HG03432 (cell line): ENCODE results near the gene DIPK1A.

Experiments
- ATAC-seq: cut with Tn5 transposase; IDR thresholded peaks from one replicate; pipeline ENCODE4 v1.9.1; 2021; ENCODE audit warnings: mild to moderate bottlenecking, moderate library complexity; ENCODE audit not compliant: unreplicated experiment

DIPK1A gene

GRCh38 chr1:92843429-92844352, 117.6 kb downstream of the DIPK1A start:
- no peak for ATAC-seq

GRCh38 chr1:92843046-92843423, 118.2 kb downstream of the DIPK1A start:
- no peak for ATAC-seq

DNA sequence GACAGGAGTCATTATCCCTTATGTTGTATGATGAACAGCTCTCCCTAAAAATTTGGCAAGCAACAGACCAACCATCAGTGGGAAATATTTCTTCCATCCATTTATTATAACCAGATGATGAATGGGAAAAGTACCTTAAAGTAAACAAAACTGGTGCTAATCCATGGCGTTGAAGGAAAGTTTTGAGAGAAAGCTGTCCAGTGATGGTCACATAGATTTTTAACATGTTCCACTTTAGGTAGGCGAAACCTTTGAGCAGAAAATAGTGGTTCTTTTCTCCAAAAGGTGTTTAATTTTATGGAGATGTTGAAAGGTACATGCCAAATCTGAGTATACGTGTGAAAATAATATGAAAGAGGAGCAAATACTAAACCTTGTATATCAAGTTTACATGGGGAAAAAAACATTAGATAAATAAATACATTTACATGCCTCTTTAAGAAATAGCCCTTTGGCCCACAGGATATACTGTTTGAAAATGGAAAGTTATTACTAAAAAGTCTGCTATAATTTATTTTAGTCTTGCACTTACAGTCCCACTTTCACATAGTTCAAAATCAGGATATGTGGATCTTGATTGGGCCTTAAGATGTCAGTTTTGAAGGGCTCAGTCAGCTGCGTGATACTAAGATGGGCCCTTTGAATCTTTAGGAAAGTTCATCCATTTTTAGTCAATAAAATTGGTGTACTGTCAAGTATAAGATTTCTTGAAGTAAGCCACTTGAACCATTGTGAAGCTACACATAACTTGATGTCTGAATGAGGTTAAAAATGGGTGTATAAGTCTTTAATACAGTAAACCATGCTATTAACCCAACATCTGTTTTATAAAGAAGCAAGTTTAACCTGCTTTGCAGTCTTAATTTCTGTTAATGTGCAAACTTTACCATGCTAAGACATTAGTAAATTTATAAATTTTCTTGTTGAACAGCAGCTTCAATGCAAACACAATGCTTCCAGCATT, 118.9 kb downstream of the DIPK1A start:
- ATAC-seq: no peak

- no peak for ATAC-seq
These were observed 120.7 kb downstream of the DIPK1A start for GRCh38 chr1:92840600-92840999.

- no peak for ATAC-seq
These were observed 121.8 kb downstream of the DIPK1A start for GRCh38 chr1:92839442-92839841.

DNA sequence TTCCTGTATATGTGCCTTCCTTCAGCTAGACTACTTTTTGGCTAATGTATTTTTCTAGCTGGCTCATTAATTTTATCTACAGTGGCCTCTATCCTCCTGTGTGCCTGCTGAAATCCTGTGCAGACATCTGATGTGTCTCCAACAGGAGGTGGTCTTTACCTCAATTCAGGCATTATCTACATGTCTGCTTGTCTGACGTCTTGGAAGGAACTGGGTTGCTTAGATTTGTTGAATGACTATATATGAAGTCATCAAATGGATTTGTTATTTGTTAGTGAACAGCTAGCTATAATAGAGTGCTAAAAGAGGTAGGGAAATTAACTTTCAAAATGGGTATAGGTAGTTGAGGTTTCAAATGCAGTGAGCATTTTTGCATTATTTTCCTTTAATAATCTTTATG, 122.7 kb downstream of the DIPK1A start:
- ATAC-seq: no peak

GRCh38 chr1:92837062-92837461, 124.2 kb downstream of the DIPK1A start:
- no peak for ATAC-seq

- no peak for ATAC-seq
These were observed 126.6 kb downstream of the DIPK1A start for GRCh38 chr1:92834617-92835016.

GRCh38 chr1:92833840-92834239, 127.4 kb downstream of the DIPK1A start:
- ATAC-seq: no peak

DNA sequence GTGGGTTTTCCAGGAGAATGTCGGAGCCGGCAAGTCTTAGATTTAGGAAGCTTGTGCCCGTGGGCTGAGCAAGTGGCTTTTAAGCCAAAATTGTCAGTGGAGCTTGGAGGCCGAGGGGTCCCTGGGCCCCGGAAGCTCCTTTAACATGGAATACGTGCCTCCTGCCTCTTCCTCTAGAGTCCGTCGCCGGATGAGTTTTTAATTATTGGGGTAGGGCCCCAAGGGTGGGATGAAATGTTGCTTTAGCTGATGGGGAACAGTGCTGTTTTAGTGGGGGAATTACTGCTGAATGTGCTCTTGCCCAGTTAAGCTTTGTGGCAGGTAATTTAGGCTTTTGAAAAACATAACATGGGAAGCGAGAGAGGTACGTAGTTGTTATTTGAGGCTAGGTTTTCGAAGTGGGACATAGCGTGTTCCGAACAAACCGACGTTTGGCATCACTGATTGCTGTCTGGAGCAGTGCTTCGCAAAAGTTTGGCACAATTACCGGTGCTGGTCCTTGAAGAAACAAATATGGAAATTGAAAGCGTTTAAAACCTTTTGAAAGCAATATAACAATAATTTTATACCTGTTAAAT, 128.6 kb downstream of the DIPK1A start:
- no peak for ATAC-seq

GRCh38 chr1:92831762-92832536, 129.3 kb downstream of the DIPK1A start, which contains the start of gene RPL5:
TSS of gene RPL5 (plus strand) at chr1:92832040. CDS start at chr1:92832115, 75 bp downstream.
- ATAC-seq: peak; percentile 97

- peak; percentile 1 for ATAC-seq
These were observed 129.9 kb downstream of the DIPK1A start for GRCh38 chr1:92831368-92831761.

- no peak for ATAC-seq
These were observed 134.5 kb downstream of the DIPK1A start for GRCh38 chr1:92826792-92827191.

GRCh38 chr1:92822879-92823278, 138.4 kb downstream of the DIPK1A start:
- ATAC-seq: no peak

- ATAC-seq: no peak
These were observed 140.7 kb downstream of the DIPK1A start for GRCh38 chr1:92820551-92820950.

- no peak for ATAC-seq
These were observed 141.2 kb downstream of the DIPK1A start for GRCh38 chr1:92820024-92820423.

GRCh38 chr1:92817986-92818764, 143.1 kb downstream of the DIPK1A start:
- ATAC-seq: peak; percentile 79

- ATAC-seq: no peak
These were observed 144.0 kb downstream of the DIPK1A start for GRCh38 chr1:92817137-92817697.

- ATAC-seq: no peak
These were observed 144.5 kb downstream of the DIPK1A start for GRCh38 chr1:92816732-92817131.
